Hepatic stellate cell (primary cell): ENCODE results near the gene SLC25A21.

ENCODE experiments used
- DNase-seq: peaks from one replicate; pipeline ENCODE4 v3.0.0; 2011; ENCODE audit warnings: low spot score

Gene SLC25A21

GRCh38 chr14:36757734-36758601 is 414.4 kb downstream of the SLC25A21 start:
- no peak for DNase-seq

GRCh38 chr14:36756226-36756625 is 416.2 kb downstream of the SLC25A21 start:
- no peak for DNase-seq

- no peak for DNase-seq
These were observed 416.6 kb downstream of the SLC25A21 start for GRCh38 chr14:36755756-36756155.

GRCh38 chr14:36751920-36752319 is 420.5 kb downstream of the SLC25A21 start:
- DNase-seq: no peak

GRCh38 chr14:36751106-36751505 is 421.3 kb downstream of the SLC25A21 start:
- no peak for DNase-seq

GRCh38 chr14:36750244-36750643 is 422.2 kb downstream of the SLC25A21 start:
- DNase-seq: no peak

GRCh38 chr14:36748610-36749213 is 423.7 kb downstream of the SLC25A21 start:
- no peak for DNase-seq

- peak; percentile 16 for DNase-seq
These were observed 424.8 kb downstream of the SLC25A21 start for GRCh38 chr14:36747411-36748184.

- no peak for DNase-seq
These were observed 425.5 kb downstream of the SLC25A21 start for GRCh38 chr14:36746872-36747271.

GRCh38 chr14:36741858-36742257 is 430.5 kb downstream of the SLC25A21 start:
- no peak for DNase-seq

GRCh38 chr14:36738269-36738668 is 434.1 kb downstream of the SLC25A21 start:
- no peak for DNase-seq

GRCh38 chr14:36726128-36726527 is 446.3 kb downstream of the SLC25A21 start:
- DNase-seq: no peak

- DNase-seq: no peak
These were observed 448.2 kb downstream of the SLC25A21 start for GRCh38 chr14:36724162-36724561.

GRCh38 chr14:36723530-36723929 is 448.9 kb downstream of the SLC25A21 start:
- no peak for DNase-seq

GRCh38 chr14:36721877-36722276 is 450.5 kb downstream of the SLC25A21 start:
- no peak for DNase-seq

- DNase-seq: no peak
These were observed 451.7 kb downstream of the SLC25A21 start for GRCh38 chr14:36720657-36721056.

- DNase-seq: no peak
These were observed 452.6 kb downstream of the SLC25A21 start for GRCh38 chr14:36719823-36720222.

GRCh38 chr14:36718216-36718615 is 454.2 kb downstream of the SLC25A21 start:
- DNase-seq: no peak

GRCh38 chr14:36717363-36717762 is 455.0 kb downstream of the SLC25A21 start:
- DNase-seq: no peak

GRCh38 chr14:36716614-36717184 is 455.7 kb downstream of the SLC25A21 start:
- no peak for DNase-seq

- no peak for DNase-seq
These were observed 458.3 kb downstream of the SLC25A21 start for GRCh38 chr14:36713960-36714703.

GRCh38 chr14:36707570-36707969 is 464.8 kb downstream of the SLC25A21 start:
- no peak for DNase-seq
